NCI-H226 (cell line): ENCODE results near the gene A2ML1.
"Not testable (repeated sequence)": the region's sequence is repeated elsewhere in the genome, so short reads cannot be mapped to it uniquely, and the experiment has no call there.

Experiments
- DNase-seq: peaks from one replicate; pipeline ENCODE4 v3.0.0-alpha.2; 2015

A2ML1 gene

GRCh38 chr12:8818526-8818925, 3.9 kb upstream of the A2ML1 start:
- no peak for DNase-seq

GRCh38 chr12:8819666-8819980, 2.8 kb upstream of the A2ML1 start:
- no peak for DNase-seq

- DNase-seq: not testable (repeated sequence)
Measured at GRCh38 chr12:8820676-8821407, 1.6 kb upstream of the A2ML1 start.

- DNase-seq: no peak
Measured at GRCh38 chr12:8821591-8821990, 830 bp upstream of the A2ML1 start.

- DNase-seq: no peak
Measured at GRCh38 chr12:8823565-8824300, 1.3 kb downstream of the A2ML1 start.

- no peak for DNase-seq
Measured at GRCh38 chr12:8827551-8828256, 5.3 kb downstream of the A2ML1 start.

- no peak for DNase-seq
Measured at GRCh38 chr12:8828257-8829124, 6.1 kb downstream of the A2ML1 start.

GRCh38 chr12:8829125-8829518, 6.7 kb downstream of the A2ML1 start:
- no peak for DNase-seq

- no peak for DNase-seq
Measured at GRCh38 chr12:8829621-8830020, 7.2 kb downstream of the A2ML1 start.

- DNase-seq: no peak
Measured at GRCh38 chr12:8831116-8831515, 8.7 kb downstream of the A2ML1 start.

- no peak for DNase-seq
Measured at GRCh38 chr12:8832500-8832899, 10.1 kb downstream of the A2ML1 start.

- no peak for DNase-seq
Measured at GRCh38 chr12:8834230-8834629, 11.8 kb downstream of the A2ML1 start.

- DNase-seq: no peak
Measured at GRCh38 chr12:8837291-8837690, 14.9 kb downstream of the A2ML1 start.

- DNase-seq: no peak
Measured at GRCh38 chr12:8840321-8840720, 17.9 kb downstream of the A2ML1 start.

GRCh38 chr12:8840938-8841633, 18.7 kb downstream of the A2ML1 start:
- no peak for DNase-seq

GRCh38 chr12:8841778-8842177, 19.4 kb downstream of the A2ML1 start:
- no peak for DNase-seq

GRCh38 chr12:8844665-8845064, 22.2 kb downstream of the A2ML1 start:
- no peak for DNase-seq

- no peak for DNase-seq
Measured at GRCh38 chr12:8846305-8846704, 23.9 kb downstream of the A2ML1 start.

- no peak for DNase-seq
Measured at GRCh38 chr12:8847435-8847834, 25.0 kb downstream of the A2ML1 start.

GRCh38 chr12:8849876-8850275, 27.5 kb downstream of the A2ML1 start:
- no peak for DNase-seq

GRCh38 chr12:8852119-8852518, 29.7 kb downstream of the A2ML1 start:
- DNase-seq: no peak

GRCh38 chr12:8855891-8856290, 33.5 kb downstream of the A2ML1 start:
- DNase-seq: no peak
